HCT116 (cell line): ENCODE data around the gene BMP2K. TPM values are rescaled to one million over a fixed set of nuclear protein-coding genes. Genes with fewer than 3 reads are reported as not detected.

ENCODE experiments used
- ATAC-seq: fragments of 200-7000 bp; cut with Tn5 transposase; 2 replicates; pipeline ENCODE4 v1.9.1; 2020; ENCODE audit warnings: mild to moderate bottlenecking, moderate library complexity
- BruUV-seq: library from RNA; stranded (reverse); fragments of 400-500 nt; replicated peaks from 2 replicates; lab custom pipeline; 2021; lab: Mats Ljungman, UMichigan
- CTCF ChIA-PET: fragments of 300-600 bp; sonication (Branson Sonifier 250); formaldehyde crosslinking; loops from one replicate; lab custom pipeline; 2021; ENCODE audit warnings: antibody characterized with exemption; lab: Charles Lee
- POLR2A ChIA-PET: fragments of 300-600, 350-600 bp; sonication (Branson Sonifier 250); formaldehyde crosslinking; loops from one replicate; lab custom pipeline; 2021; ENCODE audit warnings: antibody characterized with exemption; lab: Charles Lee
- RAD21 ChIA-PET, 2 experiments: fragments of 300-600 bp; sonication (Branson Sonifier 250); formaldehyde crosslinking; loops; one replicate each; lab custom pipeline; 2023; ENCODE audit warnings: low total read pairs in 2 of 2; ENCODE audit not compliant: uncharacterized antibody in 2 of 2, unreplicated experiment in 2 of 2, low non-redundant PET in 1 of 2; lab: Charles Lee
- DNase-seq: peaks from one replicate; pipeline ENCODE4 v3.0.0-alpha.2; 2010; ENCODE audit warnings: low read depth, low spot score
- H2AFZ ChIP-seq: fragments of 200-600 bp; shearing (Covaris generic), sonication (generic); 2 replicates; pipeline ENCODE4 v1.6.1; 2017; ENCODE audit warnings: low read depth, mixed run types, mixed read lengths, antibody characterized with exemption, low read length; ENCODE audit not compliant: poor library complexity, severe bottlenecking
- H3K27ac ChIP-seq: 2 replicates; pipeline ENCODE4 v1.5.1; 2012; ENCODE audit warnings: low read depth, low read length
- H3K27me3 ChIP-seq: fragments of 200-600 bp; sonication (generic); 2 replicates; pipeline ENCODE4 v1.6.1; 2016; ENCODE audit warnings: mixed run types, low read length, mixed read lengths; ENCODE audit not compliant: insufficient read depth
- H3K36me3 ChIP-seq, 2 experiments: fragments of 200-500 bp in 1 of 2; fragments of 200-600 bp in 1 of 2; sonication (Bioruptor generic) in 1 of 2; sonication (generic) in 1 of 2; 2 replicates each; pipeline versions ENCODE4 v1.5.1 to v1.6.1; 2014 to 2016; ENCODE audit warnings: low read length in 2 of 2, inconsistent platforms in 1 of 2, mixed read lengths in 1 of 2, mixed run types in 1 of 2; ENCODE audit not compliant: insufficient read depth in 2 of 2, control insufficient read depth in 1 of 2
- H3K4me1 ChIP-seq, 2 experiments: fragments of 200-600 bp in 1 of 2; sonication (generic) in 1 of 2; 2 replicates each; pipeline versions ENCODE4 v1.5.1 to v1.6.1; 2012 to 2017; ENCODE audit warnings: low read length in 2 of 2, inconsistent platforms in 1 of 2, mild to moderate bottlenecking in 1 of 2, mixed read lengths in 1 of 2, mixed run types in 1 of 2, moderate library complexity in 1 of 2; ENCODE audit not compliant: insufficient read depth in 2 of 2, control insufficient read depth in 1 of 2
- H3K4me2 ChIP-seq: fragments of 200-600 bp; sonication (generic); 2 replicates; pipeline ENCODE4 v1.6.1; 2017; ENCODE audit warnings: mixed run types, low read length, mixed read lengths
- H3K4me3 ChIP-seq, 2 experiments: fragments of 200-600 bp in 1 of 2; sonication (generic) in 1 of 2; replicated peaks in 1 of 2; 2 replicates each; pipeline ENCODE4 v1.5.1; 2011 to 2016; ENCODE audit warnings: low read length in 2 of 2, control low read depth in 1 of 2, low read depth in 1 of 2, mild to moderate bottlenecking in 1 of 2, mixed read lengths in 1 of 2, mixed run types in 1 of 2
- H3K79me2 ChIP-seq: fragments of 200-600 bp; sonication (generic); 2 replicates; pipeline ENCODE4 v1.6.1; 2017; ENCODE audit warnings: mild to moderate bottlenecking, mixed run types, low read length, moderate library complexity, mixed read lengths; ENCODE audit not compliant: insufficient read depth
- H3K9ac ChIP-seq: fragments of 200-600 bp; sonication (generic); 2 replicates; pipeline ENCODE4 v1.6.1; 2016; ENCODE audit warnings: low read length, mixed read lengths
- H3K9me2 ChIP-seq: fragments of 200-600 bp; sonication (generic), shearing (Covaris generic); 2 replicates; pipeline ENCODE4 v1.6.1; 2017; ENCODE audit warnings: mixed run types, mild to moderate bottlenecking, moderate library complexity; ENCODE audit not compliant: insufficient read depth
- H3K9me3 ChIP-seq, 2 experiments: fragments of 200-500 bp in 1 of 2; fragments of 200-600 bp in 1 of 2; sonication (Bioruptor generic) in 1 of 2; sonication (generic) in 1 of 2; 2 replicates each; pipeline ENCODE4 v1.6.1; 2014 to 2017; ENCODE audit warnings: low read length in 2 of 2, mixed read lengths in 2 of 2, inconsistent platforms in 1 of 2, low read depth in 1 of 2, mild to moderate bottlenecking in 1 of 2, mixed run types in 1 of 2, moderate library complexity in 1 of 2; ENCODE audit not compliant: control insufficient read depth in 1 of 2, insufficient read depth in 1 of 2
- H4K20me1 ChIP-seq: fragments of 200-600 bp; sonication (generic), shearing (Covaris generic); 2 replicates; pipeline ENCODE4 v1.6.1; 2017; ENCODE audit warnings: mixed run types, mild to moderate bottlenecking, moderate library complexity; ENCODE audit not compliant: insufficient read depth
- CBX3 ChIP-seq: IDR thresholded peaks from 2 replicates; pipeline ENCODE4 v1.6.1; 2012; ENCODE audit warnings: low read depth
- ELF1 ChIP-seq: IDR thresholded peaks from 2 replicates; pipeline ENCODE4 v1.6.1; 2012; ENCODE audit warnings: low read depth, borderline replicate concordance
- EZH2 ChIP-seq: fragments of 200-600 bp; sonication (generic); IDR thresholded peaks from 2 replicates; pipeline ENCODE4 v1.6.1; 2017; ENCODE audit warnings: antibody characterized with exemption, mixed run types
- POLR2AphosphoS5 ChIP-seq: IDR thresholded peaks from 2 replicates; pipeline ENCODE4 v1.6.1; 2011; ENCODE audit warnings: mild to moderate bottlenecking, low read depth, low read length, moderate library complexity
- RAD21 ChIP-seq: IDR thresholded peaks from 2 replicates; pipeline ENCODE4 v1.6.1; 2012; ENCODE audit warnings: low read depth, mild to moderate bottlenecking
- SIN3A ChIP-seq: IDR thresholded peaks from 2 replicates; pipeline ENCODE4 v1.6.1; 2012; ENCODE audit warnings: low read depth
- TCF7L2 ChIP-seq: IDR thresholded peaks from 2 replicates; pipeline ENCODE4 v1.7.0; 2011; ENCODE audit warnings: borderline replicate concordance, inconsistent platforms; ENCODE audit not compliant: insufficient read depth, insufficient read length; ENCODE audit errors: extremely low read depth
- ZFX ChIP-seq: fragments of 450-650 bp; IDR thresholded peaks from 2 replicates; pipeline ENCODE4 v1.6.1; 2017
- ZNF274 ChIP-seq: fragments of 200-500 bp; sonication (Bioruptor generic); IDR thresholded peaks from 2 replicates; pipeline ENCODE4 v1.6.1; 2014; ENCODE audit warnings: mild to moderate bottlenecking, low read depth, low read length, inconsistent platforms
- intact Hi-C: fragments of 100-400 bp; cut with micrococcal nuclease; formaldehyde crosslinking; loops from 2 replicates; pipeline ENCODE4 v1.10.0; 2022
- total RNA-seq: library from RNA; stranded (reverse); gene quantifications from one replicate; pipeline ENCODE4 v1.2.1, GENCODE V29; 2021; ENCODE audit not compliant: unreplicated experiment
- TF ChIP-seq, protein P1 (sequence below), 3 experiments: fragments of 200-600 bp in 1 of 3; sonication (generic) in 1 of 3; IDR thresholded peaks in 2 of 3; conservative IDR thresholded peaks in 1 of 3; 2 replicates each; pipeline ENCODE4 v1.5.1; 2012 to 2017; ENCODE audit warnings: low read depth in 2 of 3, low read length in 2 of 3, antibody characterized with exemption in 1 of 3, borderline replicate concordance in 1 of 3, control low read depth in 1 of 3, mild to moderate bottlenecking in 1 of 3, mixed read lengths in 1 of 3, mixed run types in 1 of 3, moderate library complexity in 1 of 3; ENCODE audit not compliant: insufficient read depth in 1 of 3

The BMP2K gene
- total RNA-seq, 1 experiment from 2014 or later = 27.7 TPM

DNA sequence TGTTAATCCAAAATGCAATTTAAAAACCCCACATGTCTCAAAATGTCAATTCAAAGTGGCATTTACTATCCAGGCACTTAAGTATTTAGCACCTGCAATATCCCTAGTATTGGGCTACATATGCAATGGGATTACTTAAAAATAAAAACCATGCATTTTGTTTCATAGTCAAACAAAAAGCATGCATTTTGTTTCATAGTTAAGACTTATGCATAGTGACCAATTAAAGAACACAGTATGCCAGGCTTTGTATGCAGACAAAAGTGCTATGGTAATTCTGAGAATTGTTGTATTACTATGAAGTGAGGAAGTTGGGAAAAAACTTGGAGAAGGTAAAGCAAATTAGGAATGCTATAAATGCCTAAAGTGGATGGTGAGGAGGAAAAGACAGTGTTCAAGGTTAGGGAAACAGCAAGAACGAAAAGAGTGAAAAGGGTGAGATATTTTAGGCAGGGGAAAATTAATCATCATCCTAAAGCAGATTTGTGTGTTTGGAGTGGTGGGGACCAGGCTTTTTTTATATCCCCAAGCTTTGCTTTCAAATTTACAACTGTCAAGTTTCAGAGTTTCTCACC is 10.6 kb upstream of the BMP2K start:
- ATAC-seq (no peak), DNase-seq (no peak)
- Histone ChIP-seq H2AFZ (no peak overlapping the region), H3K9ac (no peak overlapping the region), H3K36me3 (no peaks in the 10 kb centered on the region), H3K27me3 (no peaks in the 10 kb centered on the region), H3K4me3 (no peak overlapping the region), H3K9me3 (no peaks in the 10 kb centered on the region), H3K9me2 (no peaks in the 10 kb centered on the region), H3K27ac (no peak overlapping the region), H3K79me2 (no peaks in the 10 kb centered on the region), H3K4me1 (0 out of 4 replicates have a peak, but pooled peaks cover 0 to 3% of the 10 kb centered on the region in 2 experiments), H3K4me2 (no peak overlapping the region), H4K20me1 (no peaks in the 10 kb centered on the region)
- no TSS peak for BruUV-seq
- RAD21 ChIA-PET = no interaction called here
- no peak for TF ChIP-seq POLR2AphosphoS5
- no peak for TF ChIP-seq SIN3A
- TF ChIP-seq ZFX = no peak
- TF ChIP-seq EZH2 = no peak
- TF ChIP-seq RAD21 = no peak
- TF ChIP-seq ELF1 = no peak
- TF ChIP-seq, protein P1, sequence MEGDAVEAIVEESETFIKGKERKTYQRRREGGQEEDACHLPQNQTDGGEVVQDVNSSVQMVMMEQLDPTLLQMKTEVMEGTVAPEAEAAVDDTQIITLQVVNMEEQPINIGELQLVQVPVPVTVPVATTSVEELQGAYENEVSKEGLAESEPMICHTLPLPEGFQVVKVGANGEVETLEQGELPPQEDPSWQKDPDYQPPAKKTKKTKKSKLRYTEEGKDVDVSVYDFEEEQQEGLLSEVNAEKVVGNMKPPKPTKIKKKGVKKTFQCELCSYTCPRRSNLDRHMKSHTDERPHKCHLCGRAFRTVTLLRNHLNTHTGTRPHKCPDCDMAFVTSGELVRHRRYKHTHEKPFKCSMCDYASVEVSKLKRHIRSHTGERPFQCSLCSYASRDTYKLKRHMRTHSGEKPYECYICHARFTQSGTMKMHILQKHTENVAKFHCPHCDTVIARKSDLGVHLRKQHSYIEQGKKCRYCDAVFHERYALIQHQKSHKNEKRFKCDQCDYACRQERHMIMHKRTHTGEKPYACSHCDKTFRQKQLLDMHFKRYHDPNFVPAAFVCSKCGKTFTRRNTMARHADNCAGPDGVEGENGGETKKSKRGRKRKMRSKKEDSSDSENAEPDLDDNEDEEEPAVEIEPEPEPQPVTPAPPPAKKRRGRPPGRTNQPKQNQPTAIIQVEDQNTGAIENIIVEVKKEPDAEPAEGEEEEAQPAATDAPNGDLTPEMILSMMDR (IDR thresholded peaks at IDR 0.05 in 2 of 3, conservative IDR thresholded peaks at IDR 0.05 in 1 of 3; ENCODE audit: borderline replicate concordance in 1 of 3, insufficient read depth in 1 of 3, low read depth in 2 of 3, low read length in 2 of 3) = no peak
- no peak for TF ChIP-seq TCF7L2
- no peak for TF ChIP-seq CBX3
- no peak for TF ChIP-seq ZNF274
- CTCF ChIA-PET = no interaction called here
- POLR2A ChIA-PET = no interaction called here
- intact Hi-C loops = no loop called here
